GM12878 (cell line): ENCODE measurements around the gene RARA. TPM values are rescaled to one million over a fixed set of nuclear protein-coding genes. Genes with fewer than 3 reads are reported as not detected.
A peak's percentile ranks its signal among the peaks of the same experiment; 100 is the strongest.

Experiments used
- ATAC-seq: fragments of 200-7000 bp; cut with Tn5 transposase; 3 replicates; pipeline ENCODE4 v1.9.1; 2020; ENCODE audit warnings: mild to moderate bottlenecking, moderate library complexity
- BruUV-seq: library from RNA; stranded (reverse); fragments of 400-500 nt; replicated peaks from 2 replicates; lab custom pipeline; 2021; lab: Mats Ljungman, UMichigan
- CTCF ChIA-PET: fragments of 300-600 bp; sonication (Branson Sonifier 250); formaldehyde crosslinking; extraction: SDS; loops from one replicate; lab custom pipeline; 2021; ENCODE audit warnings: inconsistent platforms; lab: Yijun Ruan, JAX
- POLR2A ChIA-PET: fragments of 350-600 bp; formaldehyde crosslinking; extraction: SDS; loops from one replicate; lab custom pipeline; 2021; ENCODE audit warnings: inconsistent platforms; lab: Charles Lee
- RAD21 ChIA-PET: fragments of 300-600 bp; sonication (Branson Sonifier 250); formaldehyde crosslinking; loops from one replicate; lab custom pipeline; 2023; ENCODE audit warnings: antibody characterized with exemption; ENCODE audit not compliant: unreplicated experiment; lab: Charles Lee
- SMC1A ChIA-PET: fragments of 300-600 bp; sonication (Branson Sonifier 250); formaldehyde crosslinking; loops from one replicate; lab custom pipeline; 2023; ENCODE audit not compliant: unreplicated experiment, uncharacterized antibody; lab: Charles Lee
- DNase-seq: peaks from one replicate; pipeline ENCODE4 v3.0.0-alpha.2; 2011; ENCODE audit warnings: low read depth, low spot score
- FAIRE-seq: peaks from 3 replicates; lab custom pipeline; 2011; peaks lifted over from hg19 to GRCh38; lab: Jason Lieb, UNC
- H2AFZ ChIP-seq: 2 replicates; pipeline ENCODE4 v1.6.0; 2011; ENCODE audit warnings: low read depth, low read length, control low read depth; ENCODE audit not compliant: control insufficient read depth
- H3K27ac ChIP-seq: 2 replicates; pipeline ENCODE4 v1.5.1; 2011; ENCODE audit warnings: control low read depth; ENCODE audit not compliant: control insufficient read depth, insufficient read depth
- H3K27me3 ChIP-seq, 2 experiments: replicated peaks in 1 of 2; 2 replicates each; pipeline versions ENCODE4 v1.6.0 to v1.6.1; 2011; ENCODE audit warnings: low read length in 1 of 2; ENCODE audit not compliant: control insufficient read depth in 2 of 2, insufficient read depth in 2 of 2
- H3K36me3 ChIP-seq, 2 experiments: 2 replicates each; pipeline ENCODE4 v1.5.1; 2011; ENCODE audit warnings: low read length in 1 of 2; ENCODE audit not compliant: control insufficient read depth in 2 of 2, insufficient read depth in 2 of 2
- H3K4me1 ChIP-seq: 2 replicates; pipeline ENCODE4 v1.6.1; 2011; ENCODE audit warnings: mild to moderate bottlenecking, low read length, moderate library complexity, mixed read lengths; ENCODE audit not compliant: control insufficient read depth, insufficient read depth
- H3K4me2 ChIP-seq: 2 replicates; pipeline ENCODE4 v1.6.0; 2011; ENCODE audit warnings: control low read depth; ENCODE audit not compliant: control insufficient read depth, insufficient read depth
- H3K4me3 ChIP-seq: fragments of 200-600 bp; sonication (generic); 2 replicates; pipeline ENCODE4 v1.5.1; 2016
- H3K79me2 ChIP-seq: 2 replicates; pipeline ENCODE4 v1.6.0; 2011; ENCODE audit warnings: low read length; ENCODE audit not compliant: control insufficient read depth, insufficient read depth
- H3K9ac ChIP-seq: 2 replicates; pipeline ENCODE4 v1.8.0; 2011; ENCODE audit warnings: low read length, control low read depth, mixed read lengths; ENCODE audit not compliant: control insufficient read depth, insufficient read depth
- H3K9me3 ChIP-seq: replicated peaks from 3 replicates; pipeline ENCODE4 v1.5.1; 2011; ENCODE audit warnings: mild to moderate bottlenecking, low read length; ENCODE audit not compliant: control insufficient read depth, insufficient read depth
- H4K20me1 ChIP-seq: 2 replicates; pipeline ENCODE4 v1.6.0; 2011; ENCODE audit not compliant: control insufficient read depth, insufficient read depth
- CBFB ChIP-seq: IDR thresholded peaks from 2 replicates; pipeline ENCODE4 v1.6.1; 2016; ENCODE audit warnings: antibody characterized with exemption, low read depth
- CHD1 ChIP-seq: IDR thresholded peaks from 2 replicates; pipeline ENCODE4 v1.6.1; 2012; ENCODE audit warnings: low read depth, low read length, improper control_type of control experiment
- CHD4 ChIP-seq: fragments of 200-600 bp; sonication (generic); IDR thresholded peaks from 2 replicates; pipeline ENCODE4 v1.6.1; 2016; ENCODE audit warnings: mild to moderate bottlenecking
- IRF4 ChIP-seq: IDR thresholded peaks from 2 replicates; pipeline ENCODE4 v1.6.1; 2011; ENCODE audit warnings: low read depth, low read length
- MAX ChIP-seq: IDR thresholded peaks from 2 replicates; pipeline ENCODE4 v1.6.1; 2012; ENCODE audit warnings: low read depth, low read length, improper control_type of control experiment
- MEF2A ChIP-seq: IDR thresholded peaks from 2 replicates; pipeline ENCODE4 v1.6.1; 2011; ENCODE audit warnings: low read depth, mild to moderate bottlenecking, low read length, moderate library complexity; ENCODE audit not compliant: insufficient read depth
- MYB ChIP-seq: fragments of 150-350 bp; IDR thresholded peaks from 2 replicates; pipeline ENCODE4 v1.6.1; 2014; ENCODE audit warnings: mild to moderate bottlenecking, low read depth, low read length, borderline replicate concordance
- PML ChIP-seq: IDR thresholded peaks from 2 replicates; pipeline ENCODE4 v1.6.1; 2012; ENCODE audit warnings: low read length, inconsistent platforms
- POLR2AphosphoS5 ChIP-seq: IDR thresholded peaks from 2 replicates; pipeline ENCODE4 v1.6.1; 2011; ENCODE audit warnings: mild to moderate bottlenecking, low read length, inconsistent platforms
- RAD51 ChIP-seq: fragments of 450-650 bp; IDR thresholded peaks from 2 replicates; pipeline ENCODE4 v1.6.1; 2016; ENCODE audit warnings: moderate library complexity, mild to moderate bottlenecking, inconsistent platforms
- RELB ChIP-seq: fragments of 450-650 bp; IDR thresholded peaks from 2 replicates; pipeline ENCODE4 v1.6.1; 2017; ENCODE audit warnings: low read depth, mild to moderate bottlenecking, moderate library complexity
- STAT1 ChIP-seq: fragments of 450-650 bp; conservative IDR thresholded peaks from 2 replicates; pipeline ENCODE4 v1.6.1; 2014; ENCODE audit warnings: antibody characterized with exemption, mild to moderate bottlenecking
- WRNIP1 ChIP-seq: IDR thresholded peaks from 2 replicates; pipeline ENCODE4 v1.6.1; 2011; ENCODE audit warnings: low read depth, low read length, improper control_type of control experiment, borderline replicate concordance
- ZNF24 ChIP-seq: fragments of 450-650 bp; IDR thresholded peaks from 2 replicates; pipeline ENCODE4 v1.6.1; 2017; ENCODE audit warnings: antibody characterized with exemption, mild to moderate bottlenecking
- WGBS: methylation state at CpG from one replicate; pipeline ENCODE4 v1.1.6; 2016; ENCODE audit warnings: low lambda C conversion rate; ENCODE audit not compliant: insufficient replicate concordance, insufficient coverage; ENCODE audit errors: missing lambda C conversion rate; 5-methylcytosine and 5-hydroxymethylcytosine counted together
- in situ Hi-C: fragments of 300-500 bp; cut with MboI; formaldehyde crosslinking; loops from 9 replicates; pipeline ENCODE4 v1.14.3; 2018; ENCODE audit warnings: mixed read lengths
- intact Hi-C: fragments of 100-400 bp; cut with micrococcal nuclease; formaldehyde crosslinking; loops from one replicate; pipeline ENCODE4 v1.14.2; 2022; ENCODE audit not compliant: unreplicated experiment
- polyA plus RNA-seq, 11 experiments: library from polyadenylated mRNA; depleted of rRNA in 4 of 11; unstranded in 6 of 11; stranded (reverse) in 5 of 11; fragments of >200 nt; fragmentation: Nextera tagmentation in 4 of 11; fragmentation: Illumina TruSeq in 1 of 11; extraction: Ambion mirVana in 4 of 11; extraction: Trizol in 1 of 11; gene quantifications; 1 replicate in 1 of 11; 2 replicates in 10 of 11; pipeline versions ENCODE4 v1.2.1 to v1.2.3, GENCODE V29; 2011 to 2016; ENCODE audit warnings: inconsistent platforms in 2 of 11, missing spikeins in 2 of 11, low read depth in 1 of 11
- total RNA-seq, 4 experiments: library from RNA; depleted of rRNA in 3 of 4; stranded (reverse); fragments of >200 nt in 3 of 4; fragmentation: Illumina TruSeq in 1 of 4; extraction: Trizol in 1 of 4; gene quantifications; 2 replicates each; pipeline versions ENCODE4 v1.2.1 to v1.2.3, GENCODE V29; 2013 to 2021
- TF ChIP-seq, protein P1 (sequence below), 3 experiments: IDR thresholded peaks in 2 of 3; conservative IDR thresholded peaks in 1 of 3; 2 replicates each; pipeline ENCODE4 v1.5.1; 2011; ENCODE audit warnings: low read depth in 3 of 3, low read length in 3 of 3, mild to moderate bottlenecking in 3 of 3, control low read depth in 2 of 3, moderate library complexity in 2 of 3, inconsistent platforms in 1 of 3, mixed read lengths in 1 of 3; ENCODE audit not compliant: control insufficient read depth in 2 of 3, insufficient read depth in 1 of 3; ENCODE audit errors: extremely low read depth in 1 of 3

The RARA gene
- total and polyA plus RNA-seq, 10 of the 15 experiments (the other 5 are each of a cell fraction or from before 2014, with no cell fraction given) = 0.13 to 33.6 (median 13.6) TPM

DNA sequence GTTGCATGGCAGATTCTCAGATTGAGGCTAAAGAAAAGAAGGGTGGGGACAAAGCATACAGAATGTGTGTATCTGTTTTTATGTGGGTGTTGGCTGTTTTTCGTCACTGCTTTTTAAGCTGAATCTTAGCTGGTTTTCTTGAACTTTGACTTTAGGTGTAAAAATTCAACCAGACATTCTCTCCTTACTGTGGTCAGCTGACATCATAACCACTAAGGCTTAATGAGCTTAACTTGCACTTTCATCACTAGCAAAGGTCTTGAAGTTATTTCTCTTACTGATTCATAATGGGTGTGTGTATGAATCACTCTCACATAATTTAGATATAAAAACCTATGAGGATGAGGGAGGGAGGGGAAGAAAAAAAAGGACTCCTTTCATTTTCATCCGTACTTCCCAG lies 25.3 kb upstream of the RARA start (continued):
- TF ChIP-seq RELB = 0 out of 2 replicates have a peak, but pooled peaks have one; percentile 29
- no peak for TF ChIP-seq PML
- TF ChIP-seq RAD51 = peak; percentile 76
- TF ChIP-seq MYB = no peak
- TF ChIP-seq CBFB = no peak
- TF ChIP-seq CHD4 = no peak
- TF ChIP-seq CHD1 = no peak
- TF ChIP-seq MEF2A = no peak

- POLR2A ChIA-PET = interaction anchor here (0.6 to 1.3 kb wide), 6 partner anchors 40 to 133 kb away, joined by 3 to 7 read pairs (median 4); no protein-coding TSS in a partner anchor
- CTCF ChIA-PET = interaction anchor here (0.6 to 2.9 kb wide), 7 partner anchors 8 to 230 kb away, joined by 3 to 13 read pairs (median 5); partner anchors contain the start of gene MED24
- TF ChIP-seq, protein P1, sequence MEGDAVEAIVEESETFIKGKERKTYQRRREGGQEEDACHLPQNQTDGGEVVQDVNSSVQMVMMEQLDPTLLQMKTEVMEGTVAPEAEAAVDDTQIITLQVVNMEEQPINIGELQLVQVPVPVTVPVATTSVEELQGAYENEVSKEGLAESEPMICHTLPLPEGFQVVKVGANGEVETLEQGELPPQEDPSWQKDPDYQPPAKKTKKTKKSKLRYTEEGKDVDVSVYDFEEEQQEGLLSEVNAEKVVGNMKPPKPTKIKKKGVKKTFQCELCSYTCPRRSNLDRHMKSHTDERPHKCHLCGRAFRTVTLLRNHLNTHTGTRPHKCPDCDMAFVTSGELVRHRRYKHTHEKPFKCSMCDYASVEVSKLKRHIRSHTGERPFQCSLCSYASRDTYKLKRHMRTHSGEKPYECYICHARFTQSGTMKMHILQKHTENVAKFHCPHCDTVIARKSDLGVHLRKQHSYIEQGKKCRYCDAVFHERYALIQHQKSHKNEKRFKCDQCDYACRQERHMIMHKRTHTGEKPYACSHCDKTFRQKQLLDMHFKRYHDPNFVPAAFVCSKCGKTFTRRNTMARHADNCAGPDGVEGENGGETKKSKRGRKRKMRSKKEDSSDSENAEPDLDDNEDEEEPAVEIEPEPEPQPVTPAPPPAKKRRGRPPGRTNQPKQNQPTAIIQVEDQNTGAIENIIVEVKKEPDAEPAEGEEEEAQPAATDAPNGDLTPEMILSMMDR (IDR thresholded peaks at IDR 0.05 in 2 of 3, conservative IDR thresholded peaks at IDR 0.05 in 1 of 3; ENCODE audit: control insufficient read depth in 2 of 3, extremely low read depth in 1 of 3, insufficient read depth in 1 of 3, low read depth in 3 of 3, low read length in 3 of 3) = 0 out of 6 replicates have a peak, but pooled peaks of 1 of the 3 experiments have one; percentile 3
- TF ChIP-seq POLR2AphosphoS5 (no peak), MAX (no peak), IRF4 (no peak), STAT1 (no peak), WRNIP1 (no peak), ZNF24 (no peak)
- no peak overlapping the region for H2AFZ ChIP-seq
- RAD21 ChIA-PET = interaction anchor here (0.8 to 2.2 kb wide), 6 partner anchors 21 to 171 kb away, joined by 3 to 10 read pairs (median 4); partner anchors contain the start of gene WIPF2
- SMC1A ChIA-PET = interaction anchor here (0.6 to 1.7 kb wide), 14 partner anchors 12 to 230 kb away, joined by 3 to 9 read pairs (median 3); partner anchors contain the start of genes MED24 and WIPF2
- H3K4me2 ChIP-seq = no peak overlapping the region
- H3K4me1 ChIP-seq = no peaks in the 10 kb centered on the region
- no peak overlapping the region for H3K9ac ChIP-seq
- H3K36me3 ChIP-seq = peaks cover 4 to 16% of the 10 kb centered on the region in 2 experiments
- H3K27me3 ChIP-seq = no peaks in the 10 kb centered on the region
- no TSS peak for BruUV-seq
- H3K9me3 ChIP-seq = no peaks in the 10 kb centered on the region
- no peak for FAIRE-seq
- H3K79me2 ChIP-seq = peaks cover 12% of the 10 kb centered on the region
- H3K27ac ChIP-seq = no peak overlapping the region
- ATAC-seq = no peak
- intact Hi-C loops = loop anchor here (5.0 kb wide), 1 partner anchor 42 kb away; no protein-coding TSS in a partner anchor
- H4K20me1 ChIP-seq = no peaks in the 10 kb centered on the region
- DNase-seq = no peak
- in situ Hi-C loops = loop anchor here (25.0 kb wide), 1 partner anchor 272 kb away; the partner anchor contains the start of gene CSF3
- no peak overlapping the region for H3K4me3 ChIP-seq
- 71% methylated on average over 2 of the region's 2 CpGs for WGBS
These were observed 24.8 kb upstream of the RARA start for GRCh38 chr17:40284085-40284713.
